ENCODE measurements around the gene MYL7. TPM values are rescaled to one million over a fixed set of nuclear protein-coding genes. Genes with fewer than 3 reads are reported as not detected.

The MYL7 gene
- total and polyA plus RNA-seq, 10 donors = 0.22 to 1.6 TPM; not detected in 8

- peaks cover 3 to 47% (median 24%) of the 10 kb centered on the region in 6 donors for H3K4me1 ChIP-seq
- H3K27me3 ChIP-seq (replicated peaks in 1 of 7) = peaks cover 0 to 29% (median 4%) of the 10 kb centered on the region in 7 donors
- no peak for TF ChIP-seq POLR2A (IDR thresholded peaks at IDR 0.05)
- TF ChIP-seq, protein P1, sequence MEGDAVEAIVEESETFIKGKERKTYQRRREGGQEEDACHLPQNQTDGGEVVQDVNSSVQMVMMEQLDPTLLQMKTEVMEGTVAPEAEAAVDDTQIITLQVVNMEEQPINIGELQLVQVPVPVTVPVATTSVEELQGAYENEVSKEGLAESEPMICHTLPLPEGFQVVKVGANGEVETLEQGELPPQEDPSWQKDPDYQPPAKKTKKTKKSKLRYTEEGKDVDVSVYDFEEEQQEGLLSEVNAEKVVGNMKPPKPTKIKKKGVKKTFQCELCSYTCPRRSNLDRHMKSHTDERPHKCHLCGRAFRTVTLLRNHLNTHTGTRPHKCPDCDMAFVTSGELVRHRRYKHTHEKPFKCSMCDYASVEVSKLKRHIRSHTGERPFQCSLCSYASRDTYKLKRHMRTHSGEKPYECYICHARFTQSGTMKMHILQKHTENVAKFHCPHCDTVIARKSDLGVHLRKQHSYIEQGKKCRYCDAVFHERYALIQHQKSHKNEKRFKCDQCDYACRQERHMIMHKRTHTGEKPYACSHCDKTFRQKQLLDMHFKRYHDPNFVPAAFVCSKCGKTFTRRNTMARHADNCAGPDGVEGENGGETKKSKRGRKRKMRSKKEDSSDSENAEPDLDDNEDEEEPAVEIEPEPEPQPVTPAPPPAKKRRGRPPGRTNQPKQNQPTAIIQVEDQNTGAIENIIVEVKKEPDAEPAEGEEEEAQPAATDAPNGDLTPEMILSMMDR (IDR thresholded peaks at IDR 0.05 in 8 of 11, conservative IDR thresholded peaks at IDR 0.05 in 3 of 11) = no peak
- TF ChIP-seq POLR2AphosphoS5 (IDR thresholded peaks at IDR 0.05) = no peak
- H3K27ac ChIP-seq = peak overlapping the region in 3 of 8 donors; percentile 79 to 85 (median 84)
- intact Hi-C loops (cut with DNase I; ENCODE audit: low total_unique reads) = no loop called here
- peak overlapping the region in 1 of 8 donors; percentile 74 for H3K4me3 ChIP-seq
- H3K9me3 ChIP-seq = no peaks in the 10 kb centered on the region
- DNase-seq = peak; percentile 57
- peaks cover 0 to 50% (median 18%) of the 10 kb centered on the region in 6 donors for H3K36me3 ChIP-seq
- 81 to 92% (median 84%) methylated on average over 6 to 10 of the region's 10 CpGs for WGBS, 5 donors
Measured at GRCh38 chr7:44106311-44107065, 34.6 kb downstream of the MYL7 start.

DNA sequence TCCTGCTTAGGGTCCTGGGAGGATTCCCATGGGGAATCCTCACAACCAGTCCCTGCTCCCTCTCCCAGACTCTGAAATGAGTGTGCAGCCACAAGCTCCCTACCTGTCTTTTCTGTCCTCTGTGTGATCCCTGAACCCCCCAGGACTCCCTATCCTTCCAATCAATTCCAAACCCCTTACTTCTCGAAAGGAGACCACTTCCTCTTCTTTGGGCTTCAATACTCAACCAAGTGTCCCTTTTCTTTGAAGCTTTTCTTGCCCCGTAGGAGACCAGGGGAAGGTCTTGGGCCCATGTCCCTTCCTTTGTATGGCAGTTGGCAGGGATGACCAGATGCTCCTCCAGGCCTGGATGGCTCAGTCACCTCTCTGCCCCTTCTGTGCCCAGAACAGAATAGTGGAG is 35.3 kb downstream of the MYL7 start:
- Histone ChIP-seq H3K4me1 (peaks cover 4 to 54% (median 30%) of the 10 kb centered on the region in 6 donors), H3K27me3 (replicated peaks in 1 of 7) (peaks cover 0 to 29% (median 4%) of the 10 kb centered on the region in 7 donors), H3K4me3 (peak overlapping the region in 7 of 8 donors; percentile 38 to 74 (median 45)), H3K9me3 (no peaks in the 10 kb centered on the region), H3K27ac (peak overlapping the region in 4 of 8 donors; percentile 78 to 85 (median 82)), H3K36me3 (peaks cover 0 to 43% (median 17%) of the 10 kb centered on the region in 6 donors)
- WGBS, 5 donors = 39 to 53% (median 44%) methylated on average over 2 of the region's 2 CpGs
- TF ChIP-seq POLR2AphosphoS5 (IDR thresholded peaks at IDR 0.05) (no peak), POLR2A (IDR thresholded peaks at IDR 0.05) (no peak)
- TF ChIP-seq, protein P1 (IDR thresholded peaks at IDR 0.05 in 8 of 11, conservative IDR thresholded peaks at IDR 0.05 in 3 of 11) = no peak
- intact Hi-C loops (cut with DNase I; ENCODE audit: low total_unique reads) = no loop called here
- DNase-seq = no peak

DNA sequence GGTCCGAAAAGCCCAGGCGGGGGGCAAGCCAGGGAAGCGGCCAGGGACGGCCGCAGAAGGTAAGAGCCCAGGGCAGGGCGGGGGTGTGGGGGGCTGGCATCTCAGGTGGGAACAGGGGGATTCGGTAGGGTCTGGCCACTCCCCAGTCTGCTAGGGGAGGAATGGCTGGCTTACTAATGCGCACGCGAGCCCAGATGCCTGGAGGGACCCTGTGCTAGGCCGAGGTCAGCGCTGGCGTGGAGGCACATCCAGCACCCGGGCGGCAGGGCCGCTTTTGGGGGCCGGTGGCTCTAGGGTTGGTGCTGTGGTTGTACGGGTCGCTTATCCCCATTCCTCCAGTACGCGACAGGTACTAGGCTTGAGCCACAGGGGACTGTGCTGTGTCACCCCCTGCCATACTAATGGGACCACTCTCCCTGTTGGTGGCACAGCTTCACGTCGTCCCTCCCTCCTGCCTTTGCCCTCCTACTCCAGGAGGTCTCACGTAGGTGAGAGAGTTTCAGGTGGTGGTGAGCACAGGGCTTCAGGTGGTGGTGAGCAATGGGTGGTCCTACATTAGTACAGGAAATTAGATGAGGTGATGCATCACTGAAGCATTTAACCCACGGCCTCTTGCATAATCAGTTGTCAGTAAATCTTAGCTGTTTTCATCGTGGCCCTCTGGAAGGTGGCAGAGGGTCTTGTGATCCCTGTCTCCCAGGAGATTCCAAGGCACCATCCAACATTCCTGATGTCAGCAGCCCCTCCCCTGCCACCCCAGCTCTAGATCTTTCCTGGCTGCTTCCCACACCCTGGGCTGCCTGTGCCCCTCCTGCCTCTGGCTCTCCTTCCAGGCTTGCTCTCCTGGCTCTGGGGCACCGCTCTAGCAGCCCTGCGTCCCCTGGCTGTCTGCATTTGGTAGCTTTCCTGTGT is 36.0 kb downstream of the MYL7 start:
- peaks cover 0 to 29% (median 4%) of the 10 kb centered on the region in 7 donors for H3K27me3 ChIP-seq (replicated peaks in 1 of 7)
- no peaks in the 10 kb centered on the region for H3K9me3 ChIP-seq
- TF ChIP-seq, protein P1 (IDR thresholded peaks at IDR 0.05 in 8 of 11, conservative IDR thresholded peaks at IDR 0.05 in 3 of 11) = no peak
- no peak for TF ChIP-seq POLR2AphosphoS5 (IDR thresholded peaks at IDR 0.05)
- TF ChIP-seq POLR2A (IDR thresholded peaks at IDR 0.05) = no peak
- H3K4me1 ChIP-seq = peaks cover 4 to 61% (median 37%) of the 10 kb centered on the region in 6 donors
- H3K36me3 ChIP-seq = peaks cover 0 to 36% (median 12%) of the 10 kb centered on the region in 6 donors
- H3K27ac ChIP-seq = peak overlapping the region; percentile 42 to 85 (median 76)
- peak overlapping the region; percentile 31 to 74 (median 44) for H3K4me3 ChIP-seq
- WGBS, 5 donors = 26 to 45% (median 37%) methylated on average over 22 to 28 of the region's 28 CpGs
- intact Hi-C loops (cut with DNase I; ENCODE audit: low total_unique reads) = no loop called here
- peak; percentile 63 for DNase-seq

All from spleen (tissue), 11 donors.